OCI-LY3 (cell line): ENCODE results near the gene SCUBE1.

Experiments used
- H2AFZ ChIP-seq: fragments of 200-600, 300-600 bp; shearing (Covaris generic); 2 replicates; pipeline ENCODE4 v1.6.0; 2014; ENCODE audit warnings: antibody characterized with exemption, low read depth, low read length
- H3K27ac ChIP-seq: fragments of 200-600, 300-600 bp; sonication (generic); 2 replicates; pipeline ENCODE4 v1.5.1; 2014; ENCODE audit warnings: mild to moderate bottlenecking, low read length, moderate library complexity, mixed read lengths
- H3K27me3 ChIP-seq: fragments of 200-600, 300-600 bp; sonication (generic); 2 replicates; pipeline ENCODE4 v1.6.1; 2014; ENCODE audit warnings: low read depth, low read length, mixed read lengths
- H3K36me3 ChIP-seq: fragments of 200-600, 300-600 bp; sonication (generic); replicated peaks from 2 replicates; pipeline ENCODE3; 2014; ENCODE audit warnings: low read depth, low read length, mixed read lengths
- H3K4me1 ChIP-seq: fragments of 300-600, 200-600 bp; sonication (generic); 2 replicates; pipeline ENCODE4 v1.6.1; 2014; ENCODE audit warnings: low read length, mixed read lengths
- H3K4me2 ChIP-seq: fragments of 200-600, 300-600 bp; sonication (generic); 2 replicates; pipeline ENCODE4 v1.6.1; 2014; ENCODE audit warnings: low read length, mixed read lengths
- H3K4me3 ChIP-seq: fragments of 300-600, 200-600 bp; sonication (generic); 2 replicates; pipeline ENCODE4 v1.5.1; 2014; ENCODE audit warnings: antibody characterized with exemption, mild to moderate bottlenecking, low read length, moderate library complexity
- H3K79me2 ChIP-seq: fragments of 300-600, 200-600 bp; shearing (Covaris generic); 2 replicates; pipeline ENCODE4 v1.6.1; 2014; ENCODE audit warnings: mild to moderate bottlenecking, low read length, mixed read lengths
- H3K9ac ChIP-seq: fragments of 300-600, 200-600 bp; shearing (Covaris generic); 2 replicates; pipeline ENCODE4 v1.6.0; 2014; ENCODE audit warnings: mild to moderate bottlenecking, low read length, moderate library complexity
- H3K9me3 ChIP-seq: fragments of 200-600, 300-600 bp; shearing (Covaris generic); 2 replicates; pipeline ENCODE4 v1.6.1; 2014; ENCODE audit warnings: low read length, mixed read lengths; ENCODE audit not compliant: insufficient read depth
- H4K20me1 ChIP-seq: fragments of 200-600, 300-600 bp; sonication (generic); 2 replicates; pipeline ENCODE4 v1.6.1; 2016; ENCODE audit warnings: low read length, mixed read lengths; ENCODE audit not compliant: insufficient read depth
- EZH2phosphoT487 ChIP-seq: fragments of 200-600 bp; shearing (Covaris generic); IDR thresholded peaks from 2 replicates; pipeline ENCODE4 v1.6.1; 2018; ENCODE audit warnings: antibody characterized with exemption, mixed run types, low read depth
- TF ChIP-seq, protein P1 (sequence below): fragments of 200-600, 300-600 bp; sonication (generic); IDR thresholded peaks from 2 replicates; pipeline ENCODE4 v1.5.1; 2014; ENCODE audit warnings: antibody characterized with exemption, low read length, low read depth

The SCUBE1 gene

DNA sequence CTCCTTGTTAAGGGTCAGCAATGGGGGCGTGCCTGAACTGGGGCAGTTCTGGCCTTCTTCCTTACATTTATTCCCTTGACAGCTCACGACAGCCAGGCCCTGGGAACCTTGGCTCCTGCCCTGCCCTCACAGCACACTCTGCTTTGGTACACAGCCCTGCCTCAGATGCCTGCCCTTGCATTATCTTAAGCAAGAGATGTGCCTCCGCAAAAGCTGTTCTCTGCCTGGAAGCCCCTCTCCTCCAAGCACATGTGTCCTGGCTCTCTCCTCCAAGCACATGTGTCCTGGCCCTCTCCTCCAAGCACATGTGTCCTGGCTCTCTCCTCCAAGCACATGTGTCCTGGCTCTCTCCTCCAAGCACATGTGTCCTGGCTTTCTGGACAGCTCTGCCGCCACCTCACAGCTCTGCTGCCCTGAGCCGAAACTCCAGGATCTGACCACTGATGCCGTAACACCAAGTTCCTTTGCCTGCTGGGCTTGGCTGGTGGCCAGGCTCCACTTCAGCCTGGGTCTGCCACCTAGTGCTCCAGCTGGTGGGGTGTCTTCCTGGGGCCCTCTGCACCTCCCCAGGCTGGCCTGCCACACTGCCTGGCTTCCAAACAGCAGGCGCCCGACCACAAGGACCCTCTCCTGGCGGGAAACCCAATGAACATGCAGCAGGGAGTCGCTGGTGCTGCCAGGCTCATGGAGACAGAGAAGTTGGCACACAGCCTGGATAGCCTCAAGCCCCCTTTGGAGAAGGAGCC lies 53.0 kb downstream of the SCUBE1 start:
- Histone ChIP-seq H3K4me3 (no peak overlapping the region), H3K4me1 (no peaks in the 10 kb centered on the region), H3K4me2 (0 out of 2 replicates have a peak overlapping the region, but pooled peaks have one; percentile 34), H2AFZ (no peak overlapping the region), H3K79me2 (no peaks in the 10 kb centered on the region), H4K20me1 (no peaks in the 10 kb centered on the region), H3K27ac (no peak overlapping the region), H3K36me3 (no peaks in the 10 kb centered on the region), H3K9me3 (no peaks in the 10 kb centered on the region), H3K9ac (no peak overlapping the region), H3K27me3 (peaks cover 8% of the 10 kb centered on the region; the same call in 1 of the 2 replicates)
- TF ChIP-seq, protein P1, sequence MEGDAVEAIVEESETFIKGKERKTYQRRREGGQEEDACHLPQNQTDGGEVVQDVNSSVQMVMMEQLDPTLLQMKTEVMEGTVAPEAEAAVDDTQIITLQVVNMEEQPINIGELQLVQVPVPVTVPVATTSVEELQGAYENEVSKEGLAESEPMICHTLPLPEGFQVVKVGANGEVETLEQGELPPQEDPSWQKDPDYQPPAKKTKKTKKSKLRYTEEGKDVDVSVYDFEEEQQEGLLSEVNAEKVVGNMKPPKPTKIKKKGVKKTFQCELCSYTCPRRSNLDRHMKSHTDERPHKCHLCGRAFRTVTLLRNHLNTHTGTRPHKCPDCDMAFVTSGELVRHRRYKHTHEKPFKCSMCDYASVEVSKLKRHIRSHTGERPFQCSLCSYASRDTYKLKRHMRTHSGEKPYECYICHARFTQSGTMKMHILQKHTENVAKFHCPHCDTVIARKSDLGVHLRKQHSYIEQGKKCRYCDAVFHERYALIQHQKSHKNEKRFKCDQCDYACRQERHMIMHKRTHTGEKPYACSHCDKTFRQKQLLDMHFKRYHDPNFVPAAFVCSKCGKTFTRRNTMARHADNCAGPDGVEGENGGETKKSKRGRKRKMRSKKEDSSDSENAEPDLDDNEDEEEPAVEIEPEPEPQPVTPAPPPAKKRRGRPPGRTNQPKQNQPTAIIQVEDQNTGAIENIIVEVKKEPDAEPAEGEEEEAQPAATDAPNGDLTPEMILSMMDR = no peak
- no peak for TF ChIP-seq EZH2phosphoT487

DNA sequence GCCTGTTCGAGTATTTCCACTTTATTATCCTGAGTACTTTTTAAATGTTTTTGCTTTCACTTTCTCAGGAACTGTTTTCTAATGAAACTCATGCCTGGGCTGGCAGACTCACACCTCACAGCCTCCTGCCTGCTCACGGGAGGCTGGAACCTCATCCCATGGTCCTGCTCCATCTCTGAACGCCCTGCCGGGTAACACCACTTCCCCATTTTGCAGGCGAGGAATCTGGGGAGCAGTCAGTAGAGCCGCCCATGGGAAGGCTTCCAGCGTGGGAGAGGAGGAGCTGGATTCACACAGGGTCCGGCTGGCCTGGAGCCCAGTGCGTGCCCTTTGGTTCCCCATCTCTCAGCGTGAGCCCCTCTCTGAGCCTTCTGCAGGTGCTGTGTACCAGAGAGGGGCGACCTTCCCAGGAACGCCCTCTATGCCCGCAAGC lies 53.6 kb downstream of the SCUBE1 start:
- Histone ChIP-seq H2AFZ (peak overlapping the region; percentile 64), H3K9ac (no peak overlapping the region), H3K4me2 (peak overlapping the region; percentile 34)

DNA sequence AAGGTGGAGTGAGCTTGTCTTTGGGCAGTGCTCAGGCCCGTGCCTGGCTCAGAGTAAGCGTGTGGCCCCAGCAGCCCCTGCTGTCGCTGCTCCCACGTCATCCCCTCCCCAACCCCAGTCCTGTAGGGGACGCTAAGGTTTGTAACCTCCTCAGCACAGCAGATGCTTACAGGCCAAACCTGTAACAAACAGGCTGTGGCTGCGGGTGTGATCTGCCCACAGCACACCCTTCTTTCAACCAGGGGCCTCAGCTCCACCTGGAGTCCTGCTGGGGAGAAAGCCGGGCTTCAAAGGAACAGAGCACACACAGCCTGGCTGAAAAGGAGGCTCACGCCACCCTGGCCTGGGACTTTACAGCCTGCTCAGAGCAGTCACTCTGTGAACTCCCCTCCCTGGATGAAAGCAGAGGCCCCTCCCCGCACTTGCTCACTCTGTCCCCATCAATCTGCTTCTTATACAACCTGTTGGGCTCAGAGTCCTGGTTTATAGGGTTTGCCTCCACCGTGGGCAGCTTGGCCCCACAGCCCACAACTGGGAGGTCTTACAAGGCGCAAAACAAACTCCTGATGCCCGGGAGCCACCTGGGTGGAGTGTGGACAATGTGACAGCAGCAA lies 54.3 kb downstream of the SCUBE1 start:
- H2AFZ ChIP-seq = peak overlapping the region; percentile 64
- no peaks in the 10 kb centered on the region for H3K79me2 ChIP-seq
- peaks cover 8% of the 10 kb centered on the region; the same call in 1 of the 2 replicates for H3K27me3 ChIP-seq
- no peaks in the 10 kb centered on the region for H3K9me3 ChIP-seq
- H4K20me1 ChIP-seq = no peaks in the 10 kb centered on the region
- H3K9ac ChIP-seq = no peak overlapping the region
- peak overlapping the region; percentile 34 for H3K4me2 ChIP-seq
- H3K4me1 ChIP-seq = no peaks in the 10 kb centered on the region
- no peaks in the 10 kb centered on the region for H3K36me3 ChIP-seq
- TF ChIP-seq, protein P1 = no peak
- TF ChIP-seq EZH2phosphoT487 = no peak
- H3K27ac ChIP-seq = no peak overlapping the region
- no peak overlapping the region for H3K4me3 ChIP-seq

More for the DNA sequence above, 53.6 kb downstream of the SCUBE1 start:
- Histone ChIP-seq H3K79me2 (no peaks in the 10 kb centered on the region), H3K36me3 (no peaks in the 10 kb centered on the region), H3K4me3 (no peak overlapping the region), H3K27me3 (peaks cover 8% of the 10 kb centered on the region; the same call in 1 of the 2 replicates), H3K4me1 (no peaks in the 10 kb centered on the region), H3K9me3 (no peaks in the 10 kb centered on the region), H4K20me1 (no peaks in the 10 kb centered on the region), H3K27ac (no peak overlapping the region)
- TF ChIP-seq, protein P1 = no peak
- TF ChIP-seq EZH2phosphoT487 = no peak

DNA sequence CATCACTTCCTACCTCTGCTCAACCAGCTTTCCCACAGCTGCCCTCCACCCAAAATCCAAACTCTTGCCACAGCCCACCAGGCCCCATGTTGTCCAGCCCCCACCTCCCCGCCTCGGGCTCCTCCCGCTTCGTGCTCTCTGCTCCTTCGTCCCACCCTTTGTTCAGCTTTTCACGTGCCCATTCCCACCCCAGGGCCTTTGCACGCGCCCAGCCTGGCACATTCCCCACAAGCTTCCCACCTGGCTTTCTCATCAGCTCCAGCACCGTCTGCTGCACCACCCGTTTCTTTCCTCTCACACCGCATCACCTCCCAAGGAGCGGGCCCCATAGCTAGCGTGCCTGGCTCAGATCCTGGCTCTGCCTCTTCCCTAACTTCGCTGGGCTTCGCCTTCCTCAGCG lies 54.8 kb downstream of the SCUBE1 start:
- Histone ChIP-seq H2AFZ (no peak overlapping the region), H3K9ac (no peak overlapping the region), H3K4me2 (no peak overlapping the region), H4K20me1 (no peaks in the 10 kb centered on the region), H3K27ac (no peak overlapping the region), H3K27me3 (peaks cover 9% of the 10 kb centered on the region; the same call in 1 of the 2 replicates), H3K4me1 (no peaks in the 10 kb centered on the region), H3K36me3 (no peaks in the 10 kb centered on the region), H3K4me3 (no peak overlapping the region), H3K79me2 (no peaks in the 10 kb centered on the region), H3K9me3 (no peaks in the 10 kb centered on the region)
- no peak for TF ChIP-seq EZH2phosphoT487
- TF ChIP-seq, protein P1 = no peak
